GM19193 (cell line): ENCODE data around the gene RAC3.

ENCODE experiments used
- POLR2A ChIP-seq: IDR thresholded peaks from 4 replicates; pipeline ENCODE4 v1.6.1; 2011; ENCODE audit not compliant: insufficient read depth, insufficient read length; ENCODE audit errors: extremely low read depth

RAC3 gene

DNA sequence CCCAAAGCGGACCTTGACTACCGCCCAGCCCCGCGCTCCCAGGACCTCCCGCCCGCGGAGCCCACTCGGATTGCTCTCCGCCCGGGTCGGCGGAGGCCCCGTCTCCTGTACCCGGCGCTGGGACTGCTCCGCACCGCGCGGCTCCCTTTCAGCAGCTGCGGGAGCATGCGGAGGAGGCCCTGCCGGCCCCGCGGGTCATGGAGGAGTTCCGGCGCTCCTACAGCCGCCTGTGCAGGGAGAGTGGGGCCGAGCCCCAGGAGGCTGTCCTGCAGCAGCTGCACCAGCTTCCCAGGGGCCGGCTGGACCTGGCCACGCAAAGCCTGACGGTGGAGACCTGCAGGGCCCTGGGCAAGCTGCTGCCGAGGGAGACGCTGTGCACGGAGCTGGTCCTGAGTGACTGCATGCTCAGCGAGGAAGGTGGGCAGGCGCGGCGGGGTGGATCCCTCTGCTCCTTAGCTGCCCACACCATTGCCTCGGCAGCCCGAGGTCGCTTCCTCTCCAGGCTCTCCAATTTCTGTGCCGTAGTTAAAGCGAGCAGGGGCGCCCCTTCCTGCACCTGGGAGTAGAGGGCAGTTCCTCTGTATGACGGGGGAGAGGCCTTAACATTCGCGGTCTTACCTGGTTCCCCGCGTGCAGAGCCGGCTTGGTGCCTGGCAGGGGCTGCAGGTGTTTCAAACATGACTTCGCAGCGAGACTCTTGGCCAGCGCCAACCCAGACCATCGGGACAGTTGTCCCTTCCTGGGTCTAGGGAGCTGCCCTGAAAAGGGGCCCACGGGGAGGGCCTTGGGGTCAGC lies 7.8 kb upstream of the RAC3 start:
- TF ChIP-seq POLR2A: no peak

GRCh38 chr17:82024859-82025258 lies 6.6 kb upstream of the RAC3 start:
- TF ChIP-seq POLR2A: no peak

- TF ChIP-seq POLR2A: no peak
These were observed 5.9 kb upstream of the RAC3 start for GRCh38 chr17:82025401-82026107.

GRCh38 chr17:82028246-82028645 lies 3.2 kb upstream of the RAC3 start:
- TF ChIP-seq POLR2A: no peak

DNA sequence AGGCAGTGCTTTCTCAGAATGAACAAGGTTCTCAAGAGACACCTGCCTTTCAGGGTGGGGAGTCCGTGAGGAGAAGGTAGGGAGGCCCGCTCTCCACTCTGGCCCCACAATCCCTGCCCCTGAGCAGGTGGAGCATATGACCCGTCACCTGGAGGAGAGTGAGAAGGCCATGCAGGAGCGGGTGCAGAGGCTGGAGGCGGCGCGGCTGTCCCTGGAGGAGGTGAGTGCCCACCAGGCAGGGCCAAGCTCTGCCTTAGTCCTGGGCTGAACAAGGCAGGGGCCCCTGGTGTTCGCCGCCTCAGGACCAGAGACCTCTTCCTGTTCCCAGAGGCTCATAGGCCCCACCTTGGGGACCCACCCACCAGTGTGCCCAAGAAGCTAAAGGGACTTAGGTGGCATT lies 2.5 kb upstream of the RAC3 start:
- no peak for TF ChIP-seq POLR2A

DNA sequence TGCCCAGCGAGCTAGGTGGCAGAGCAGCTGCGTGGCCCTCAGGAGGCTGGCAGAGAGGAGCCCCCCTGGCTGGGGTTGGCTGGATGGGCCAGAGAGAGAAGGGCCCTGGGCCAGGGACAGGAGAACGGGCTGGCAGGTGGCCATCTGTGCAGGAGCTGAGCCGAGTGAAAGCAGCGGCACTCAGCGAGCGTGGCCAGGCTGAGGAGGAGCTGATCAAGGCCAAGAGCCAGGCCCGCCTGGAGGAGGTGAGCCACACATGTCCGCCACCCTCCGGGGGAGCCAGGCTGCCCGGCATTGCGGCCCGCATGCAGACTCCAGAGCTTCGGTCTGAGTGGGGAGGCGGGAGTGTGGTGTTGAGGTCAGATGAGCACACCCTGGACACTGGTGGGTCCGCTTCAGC lies 2.1 kb upstream of the RAC3 start:
- TF ChIP-seq POLR2A: no peak

GRCh38 chr17:82029990-82030469 lies 1.4 kb upstream of the RAC3 start:
- no peak for TF ChIP-seq POLR2A

DNA sequence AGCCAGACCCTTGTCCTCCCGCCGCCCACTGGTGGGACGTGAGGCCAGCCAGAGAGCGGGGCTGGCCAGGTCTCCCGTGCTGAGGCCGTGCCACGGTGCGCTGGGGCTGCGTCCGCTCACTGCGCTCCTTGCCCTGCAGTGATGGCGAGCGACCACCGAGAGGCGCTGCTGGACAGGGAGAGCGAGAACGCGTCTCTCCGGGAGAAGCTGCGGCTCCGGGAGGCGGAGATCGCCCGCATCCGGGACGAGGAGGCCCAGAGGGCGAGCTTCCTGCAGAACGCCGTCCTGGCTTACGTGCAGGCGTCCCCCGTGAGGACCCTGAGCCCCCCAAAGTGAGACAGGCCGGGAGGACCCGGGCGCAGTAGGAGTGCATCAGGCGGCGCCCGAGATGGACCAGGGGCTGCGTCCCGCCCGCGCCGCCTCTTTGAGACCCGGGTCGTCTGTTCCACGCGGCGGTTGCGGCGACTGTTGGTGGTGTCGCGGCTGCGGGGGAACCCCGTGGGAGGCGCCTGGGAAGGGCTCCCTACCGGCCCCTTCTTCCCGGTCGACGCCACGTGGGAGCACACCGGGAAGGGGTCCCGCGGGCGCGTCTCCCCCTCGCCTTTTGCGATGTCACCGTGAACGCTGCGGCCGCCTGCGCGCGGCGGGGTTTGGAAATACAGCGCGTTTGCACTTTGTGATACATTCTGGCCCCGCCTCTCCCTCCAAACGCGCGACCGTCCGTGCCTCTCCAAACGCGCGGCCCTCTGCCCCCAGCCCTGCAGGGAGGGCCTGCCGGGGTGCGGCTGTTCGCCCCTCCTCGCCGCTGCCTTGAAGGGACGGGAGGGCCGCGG lies 792 bp upstream of the RAC3 start:
- TF ChIP-seq POLR2A: no peak

DNA sequence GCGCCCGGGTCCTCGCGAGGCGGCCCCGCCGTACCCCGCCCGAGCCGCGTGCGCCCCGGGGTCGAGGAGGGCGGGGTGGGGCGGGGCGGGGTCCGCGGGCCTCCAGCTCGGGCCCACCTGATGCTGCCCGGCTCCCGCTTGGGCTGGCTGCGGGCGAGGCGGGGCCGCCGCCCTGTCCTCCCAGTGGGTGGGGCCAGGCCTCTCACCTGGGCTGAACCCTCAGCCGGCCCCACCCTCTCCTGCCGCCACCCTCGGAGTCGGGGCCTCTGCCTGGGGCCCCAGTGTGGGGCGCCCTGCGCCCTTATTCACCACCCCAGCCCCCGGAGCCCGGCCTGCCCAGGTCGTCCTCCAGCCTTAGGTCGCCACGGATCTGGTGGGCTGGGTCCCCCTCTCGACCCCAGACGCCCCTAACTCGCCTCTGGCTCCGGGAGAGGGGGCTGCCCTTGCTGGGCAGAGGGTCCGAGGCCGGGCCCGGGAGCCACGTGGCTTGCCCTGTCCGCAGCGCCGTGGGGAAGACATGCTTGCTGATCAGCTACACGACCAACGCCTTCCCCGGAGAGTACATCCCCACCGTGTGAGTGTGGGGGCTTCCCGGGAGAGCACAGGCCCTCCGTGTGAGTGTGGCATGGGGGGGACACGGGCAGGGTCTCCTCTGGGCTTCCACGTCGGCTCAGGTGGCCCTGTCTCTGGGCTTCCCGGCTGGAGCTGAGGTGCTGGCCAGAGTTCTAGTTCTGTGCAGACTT lies 578 bp downstream of the RAC3 start:
- TF ChIP-seq POLR2A: no peak

DNA sequence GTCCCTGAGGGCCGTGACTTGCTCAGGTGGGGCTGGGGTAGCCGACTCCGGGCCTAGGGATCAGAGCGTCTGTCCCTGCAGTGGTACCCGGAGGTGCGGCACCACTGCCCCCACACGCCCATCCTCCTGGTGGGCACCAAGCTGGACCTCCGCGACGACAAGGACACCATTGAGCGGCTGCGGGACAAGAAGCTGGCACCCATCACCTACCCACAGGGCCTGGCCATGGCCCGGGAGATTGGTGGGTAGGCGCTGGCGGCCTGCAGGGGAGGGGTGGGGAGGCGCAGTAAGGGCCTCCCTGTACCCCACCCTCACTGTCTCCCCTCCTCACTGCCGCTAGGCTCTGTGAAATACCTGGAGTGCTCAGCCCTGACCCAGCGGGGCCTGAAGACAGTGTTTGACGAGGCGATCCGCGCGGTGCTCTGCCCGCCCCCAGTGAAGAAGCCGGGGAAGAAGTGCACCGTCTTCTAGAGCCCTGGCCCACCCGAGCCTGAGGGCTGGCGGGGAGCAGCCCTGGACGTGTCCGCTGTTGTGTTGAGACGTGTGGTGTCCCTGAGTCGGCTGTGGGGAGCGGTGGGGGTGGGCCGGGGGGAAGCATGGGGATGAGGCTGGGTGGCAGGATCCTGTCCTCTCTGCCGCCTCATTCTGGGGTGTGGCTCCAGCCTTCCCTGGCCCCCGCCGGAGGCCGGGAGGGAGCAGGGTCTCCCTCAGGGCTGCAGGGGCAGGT lies 2.0 kb downstream of the RAC3 start:
- TF ChIP-seq POLR2A: no peak

DNA sequence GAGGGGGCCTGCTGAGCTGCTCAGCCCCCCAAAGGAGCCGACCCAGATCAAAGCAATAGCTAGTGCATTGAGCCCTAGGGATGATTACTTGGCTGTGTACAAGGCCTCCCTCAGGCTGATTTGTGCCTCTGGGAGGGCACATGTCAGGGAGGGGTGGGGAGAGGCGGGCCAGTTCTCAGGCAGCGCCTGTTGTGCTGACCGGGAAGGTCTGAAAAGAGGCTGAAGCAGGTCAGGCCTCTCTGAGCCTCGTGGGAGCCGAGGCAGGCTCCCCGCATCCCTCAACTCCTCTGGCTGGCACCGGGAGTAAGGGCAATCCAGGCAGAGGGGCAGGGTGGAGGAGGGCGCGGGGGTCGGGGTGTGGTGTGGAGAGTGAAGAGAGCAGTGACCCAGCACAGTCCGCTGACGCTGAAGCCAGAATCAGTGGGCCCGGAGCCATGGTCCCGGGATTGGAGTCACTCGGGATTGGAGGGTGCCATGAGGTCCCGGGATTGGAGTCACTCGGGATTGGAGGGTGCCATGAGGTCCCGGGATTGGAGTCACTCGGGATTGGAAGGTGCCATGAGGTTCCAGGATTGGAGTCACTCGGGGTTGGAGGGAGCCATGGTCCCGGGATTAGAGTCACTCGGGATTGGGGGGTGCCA lies 3.0 kb downstream of the RAC3 start:
- TF ChIP-seq POLR2A: no peak

- TF ChIP-seq POLR2A: no peak
These were observed 4.0 kb downstream of the RAC3 start for GRCh38 chr17:82035488-82035887.

DNA sequence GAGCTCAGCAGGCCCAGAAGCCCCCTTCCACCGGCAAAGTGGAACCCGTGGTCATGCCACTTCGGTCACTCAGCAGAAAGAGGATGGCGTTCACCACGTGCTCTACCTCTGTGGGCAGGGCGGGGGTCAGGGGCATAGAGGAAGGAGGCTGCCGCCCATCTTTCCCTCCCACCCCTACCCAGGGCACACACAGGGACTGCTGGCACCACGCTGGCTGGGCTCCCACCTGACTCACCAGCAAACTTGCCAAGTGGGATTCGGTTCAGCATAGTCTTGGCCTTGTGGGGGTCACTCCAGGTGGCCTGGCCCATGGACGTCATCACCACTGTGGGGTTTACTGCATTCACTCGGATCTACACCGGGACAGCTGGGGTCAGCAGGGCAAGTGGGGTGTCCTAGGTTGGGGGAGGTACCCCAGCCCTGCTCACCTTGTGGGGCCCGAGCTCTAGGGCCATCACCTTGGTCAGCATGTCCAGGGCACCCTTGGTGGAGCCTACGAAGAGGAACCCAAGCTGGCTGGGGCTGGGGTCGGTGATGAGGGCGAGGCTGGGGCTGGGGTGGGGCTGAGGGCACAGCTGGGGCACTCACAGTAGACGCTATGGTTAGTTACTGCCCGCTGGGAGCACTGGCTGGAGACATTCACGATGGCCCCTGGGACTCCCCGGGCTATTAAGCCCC lies 4.6 kb downstream of the RAC3 start:
- TF ChIP-seq POLR2A: no peak
